ENCODE measurements around the gene AFAP1L2.
"Not testable (repeated sequence)": the region's sequence is repeated elsewhere in the genome, so short reads cannot be mapped to it uniquely, and the experiment has no call there.

- not testable (repeated sequence) for TF ChIP-seq EZH2phosphoT487 (IDR thresholded peaks at IDR 0.05; ENCODE audit: insufficient read depth, low read depth); EZH2 (IDR thresholded peaks at IDR 0.05; ENCODE audit: insufficient read depth, poor library complexity, severe bottlenecking)
Measured at GRCh38 chr10:114333441-114333840, 70.9 kb downstream of the AFAP1L2 start.
